HFFc6 (cell line): Measurements from ENCODE around the gene SENP5. TPM values are rescaled to one million over a fixed set of nuclear protein-coding genes. Genes with fewer than 3 reads are reported as not detected.

Experiments
- DNase-seq: peaks from one replicate; pipeline ENCODE4 v3.0.0-alpha.2; 2018
- H3K27ac Mint-ChIP-seq: 2 replicates; pipeline ENCODE4 v1.8.0; 2020; ENCODE audit warnings: mild to moderate bottlenecking, mixed read lengths
- H3K27me3 Mint-ChIP-seq: 2 replicates; pipeline ENCODE4 v1.8.0; 2021; ENCODE audit warnings: mild to moderate bottlenecking, moderate library complexity, mixed read lengths; ENCODE audit not compliant: insufficient read depth
- H3K36me3 Mint-ChIP-seq: 2 replicates; pipeline ENCODE4 v1.8.0; 2021; ENCODE audit warnings: low read depth, mixed read lengths
- H3K4me1 Mint-ChIP-seq: 2 replicates; pipeline ENCODE4 v1.8.0; 2020; ENCODE audit warnings: low read depth, mixed read lengths
- H3K4me3 Mint-ChIP-seq: 2 replicates; pipeline ENCODE4 v1.8.0; 2020; ENCODE audit warnings: mild to moderate bottlenecking, moderate library complexity, mixed read lengths
- H3K9me3 Mint-ChIP-seq: 2 replicates; pipeline ENCODE4 v1.8.0; 2020; ENCODE audit warnings: mild to moderate bottlenecking, mixed read lengths
- CTCF ChIP-seq: fragments of 200-600 bp; sonication (generic); IDR thresholded peaks from 2 replicates; pipeline ENCODE4 v1.5.0; 2021; ENCODE audit warnings: antibody characterized with exemption, mild to moderate bottlenecking
- total RNA-seq, 6 experiments: library from RNA; stranded (reverse); fragmentation: NEBNext Ultra II Directional; extraction: Animal tissue kit (Norgen Biotek cat#: 25700); gene quantifications; 2 replicates in 1 of 6; 3 replicates in 5 of 6; pipeline ENCODE4 v1.2.3, GENCODE V29; 2021

The SENP5 gene
- total RNA-seq, 6 experiments from 2014 or later, result 25.2 to 33.0 (median 29.1) TPM

GRCh38 chr3:196981657-196982056 is 113.9 kb downstream of the SENP5 start:
- no peak for DNase-seq

GRCh38 chr3:196983186-196983585 is 115.5 kb downstream of the SENP5 start:
- no peak for TF ChIP-seq CTCF
- peaks cover 8% of the 10 kb centered on the region for H3K9me3 Mint-ChIP-seq
- DNase-seq, result no peak
- peaks cover 15% of the 10 kb centered on the region for H3K27me3 Mint-ChIP-seq
- peaks cover 5% of the 10 kb centered on the region; the same call in 1 of the 2 replicates for H3K4me1 Mint-ChIP-seq
- H3K27ac Mint-ChIP-seq, result no peak overlapping the region
- no peak overlapping the region for H3K4me3 Mint-ChIP-seq
- H3K36me3 Mint-ChIP-seq, result peaks cover 6% of the 10 kb centered on the region; the same call in 1 of the 2 replicates

More at GRCh38 chr3:196981657-196982056, 113.9 kb downstream of the SENP5 start:
- Mint-ChIP-seq H3K4me1 (peaks cover 5% of the 10 kb centered on the region; the same call in 1 of the 2 replicates), H3K27me3 (peaks cover 14% of the 10 kb centered on the region), H3K9me3 (peaks cover 8% of the 10 kb centered on the region), H3K36me3 (peaks cover 6% of the 10 kb centered on the region; the same call in 1 of the 2 replicates), H3K4me3 (no peak overlapping the region), H3K27ac (no peak overlapping the region)
- no peak for TF ChIP-seq CTCF

Other genes with a start within 250 kb of the SENP5 start
- under 1 TPM in 5 of 6 experiments, not detected in 1; 0.07 to 0.23 (median 0.13) TPM for gene NRROS, start 228.2 kb upstream of the SENP5 start, total RNA-seq
- gene CEP19, start 155.7 kb upstream of the SENP5 start, total RNA-seq, result 1 to 10 TPM; 1.9 to 2.6 (median 2.1) TPM
- gene PIGX, start 155.5 kb upstream of the SENP5 start, total RNA-seq, result 10 to 100 TPM; 19.6 to 25.0 (median 24.2) TPM
- gene PAK2, start 128.1 kb upstream of the SENP5 start, total RNA-seq, result 10 to 100 TPM; 63.9 to 78.0 (median 69.4) TPM
- 10 to 100 TPM; 73.6 to 82.2 (median 76.3) TPM for gene NCBP2, start 74.6 kb downstream of the SENP5 start, total RNA-seq
- 1 to 10 TPM; 2.9 to 4.3 (median 3.7) TPM for gene PIGZ, start 100.9 kb downstream of the SENP5 start, total RNA-seq
- gene MELTF, start 161.9 kb downstream of the SENP5 start, total RNA-seq, result 1 to 10 TPM; 1.1 to 3.8 (median 2.5) TPM